Measurements from ENCODE around the gene GOLGA8T.

The GOLGA8T gene

DNA sequence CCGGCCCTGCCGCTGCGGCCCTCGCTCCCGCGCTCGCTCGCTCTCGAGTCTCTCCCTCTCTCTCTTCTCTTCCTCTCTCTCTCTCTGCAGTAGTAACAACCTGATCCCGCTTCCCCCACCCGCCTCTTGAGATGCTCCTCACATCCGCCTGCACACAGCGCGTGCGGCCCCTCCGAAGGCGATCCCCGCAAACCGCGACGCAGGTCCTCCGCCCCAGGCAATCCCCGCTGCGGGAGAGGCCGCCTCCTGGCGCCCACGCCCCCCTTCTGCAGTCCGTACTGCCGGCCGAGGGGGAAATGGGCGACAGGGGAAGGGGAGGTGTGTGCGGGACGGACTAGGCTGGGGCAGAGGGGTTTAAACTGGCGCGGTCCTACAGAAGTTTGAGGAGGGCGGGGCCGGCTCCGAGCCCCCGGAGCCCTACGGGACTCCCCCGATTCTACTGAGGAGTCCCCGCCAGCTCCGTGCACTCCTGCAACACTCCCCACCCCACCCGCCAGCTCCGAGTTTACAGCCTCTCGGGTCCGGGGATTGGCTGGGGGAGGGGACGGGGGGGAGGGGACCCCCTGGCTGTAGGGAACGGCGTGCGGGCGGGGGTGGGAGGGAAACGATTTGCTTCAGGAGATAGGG lies 57.4 kb downstream of the GOLGA8T start:
- DNase-seq, result peak; percentile 57

DNA sequence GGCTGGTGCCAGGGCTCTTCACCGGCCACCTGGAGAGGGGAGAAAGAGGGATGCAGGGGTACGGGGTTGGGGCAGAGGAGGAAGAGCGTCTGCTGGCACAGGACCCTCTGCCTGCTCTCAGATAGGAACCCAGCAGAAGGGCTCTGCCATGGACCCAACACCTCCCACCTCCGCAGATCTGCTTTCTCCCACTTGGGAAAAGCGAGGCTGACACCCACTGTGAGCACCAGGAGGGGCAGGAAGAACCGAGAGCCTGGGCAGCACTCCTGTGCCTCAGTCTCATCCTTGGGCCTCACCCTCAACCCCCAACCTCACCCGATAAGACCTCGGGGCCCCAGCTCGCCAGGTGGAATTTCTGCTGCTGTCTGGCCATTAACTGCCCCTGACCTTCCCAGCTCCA lies 58.0 kb downstream of the GOLGA8T start:
- DNase-seq, result peak; percentile 57
